ENCODE results near the gene RNF126. TPM values are rescaled to one million over a fixed set of nuclear protein-coding genes. Genes with fewer than 3 reads are reported as not detected.
"Not testable (repeated sequence)": the region's sequence is repeated elsewhere in the genome, so short reads cannot be mapped to it uniquely, and the experiment has no call there.

Gene RNF126
- total RNA-seq, 2 experiments from 2014 or later = 79.0 to 84.8 TPM

DNA sequence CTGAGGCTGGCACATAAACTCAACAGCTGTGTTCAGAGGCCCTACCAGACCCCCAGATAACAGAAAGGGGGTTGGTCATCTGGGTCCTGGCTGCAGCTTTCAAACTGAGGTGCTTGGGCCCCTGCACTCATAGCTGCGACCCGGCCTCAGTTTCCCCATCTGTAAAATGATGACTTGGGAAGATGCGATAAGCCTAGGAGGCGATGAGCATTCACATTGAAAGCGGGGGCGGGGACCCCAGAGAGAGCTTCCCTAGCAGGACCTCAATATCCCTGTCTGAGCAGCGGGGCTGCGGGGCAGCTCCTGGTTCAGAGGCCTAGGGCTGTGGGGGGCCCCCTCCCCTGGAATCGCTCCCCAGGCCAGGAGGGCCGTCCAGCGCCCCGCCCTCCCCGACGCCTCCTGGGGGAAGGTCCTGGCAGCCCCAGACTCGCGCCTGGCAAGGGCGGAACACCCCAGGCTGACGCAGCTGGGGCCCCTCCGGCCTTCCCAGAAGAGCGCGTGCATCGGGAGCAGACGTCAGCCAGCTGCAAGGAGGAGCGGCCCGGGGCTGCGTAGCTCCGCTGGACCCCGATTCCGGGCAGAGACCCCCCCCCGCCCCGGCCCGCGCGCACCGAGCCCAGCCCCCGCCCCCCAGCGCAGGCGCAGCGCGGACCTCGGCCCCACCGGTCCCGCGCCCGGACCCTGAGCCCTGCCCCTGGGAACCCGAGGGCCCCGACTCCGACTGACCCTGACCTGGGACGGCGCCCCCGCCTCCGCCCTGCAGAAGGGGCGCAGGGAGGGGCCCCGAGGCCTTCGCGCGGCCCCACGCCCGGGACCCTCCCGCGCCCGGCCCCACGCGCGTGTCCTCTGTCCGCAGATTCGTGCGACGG, 16.6 kb upstream of the RNF126 start:
- Mint-ChIP-seq H3K27ac (peak overlapping the region; percentile 30), H3K9me3 (no peaks in the 10 kb centered on the region), H3K4me1 (no peaks in the 10 kb centered on the region), H3K36me3 (no peaks in the 10 kb centered on the region), H3K27me3 (peaks cover 16% of the 10 kb centered on the region), H3K4me3 (peak overlapping the region; percentile 75)
- POLR2A ChIA-PET = interaction anchor here (0.5 to 2.4 kb wide), 5 partner anchors 16 to 173 kb away, joined by 3 to 21 read pairs (median 3); partner anchors contain the start of gene RNF126
- peak; percentile 63 for DNase-seq
- peak; percentile 1 for ATAC-seq (ENCODE audit: low read depth)

DNA sequence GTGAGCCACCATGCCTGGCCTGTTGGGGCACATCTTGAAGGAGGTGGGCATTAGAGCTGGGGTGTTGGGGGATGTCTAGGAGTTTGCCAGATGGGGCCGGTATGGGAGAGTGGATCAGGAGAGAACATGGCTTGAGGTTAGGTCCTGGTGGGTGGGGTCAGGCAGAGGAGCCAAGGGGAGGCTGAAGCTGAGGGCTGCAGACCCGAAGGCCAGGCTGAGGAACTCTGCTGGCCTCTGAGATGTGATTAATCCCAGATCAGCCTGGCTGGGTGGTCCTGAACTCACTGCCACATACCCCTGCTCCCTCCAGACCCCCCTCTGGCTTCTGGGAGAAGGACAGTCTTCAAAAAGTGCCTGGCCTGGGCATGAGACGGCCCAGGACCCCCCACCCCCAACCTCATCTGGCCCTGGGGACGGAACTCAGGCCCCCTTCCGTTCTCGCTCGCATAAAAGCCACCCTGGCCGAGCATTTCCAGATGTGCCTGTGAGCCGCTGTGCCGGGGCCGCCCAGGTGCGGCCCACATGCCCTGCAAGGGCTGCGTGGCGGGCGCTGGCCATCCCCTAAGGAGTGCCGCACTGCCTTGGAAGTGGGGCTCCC, 15.9 kb upstream of the RNF126 start:
- H3K27ac Mint-ChIP-seq = peak overlapping the region; percentile 30
- peak overlapping the region; percentile 75 for H3K4me3 Mint-ChIP-seq
- H3K36me3 Mint-ChIP-seq = no peaks in the 10 kb centered on the region
- ATAC-seq (ENCODE audit: low read depth) = no peak
- H3K4me1 Mint-ChIP-seq = no peaks in the 10 kb centered on the region
- H3K27me3 Mint-ChIP-seq = peaks cover 17% of the 10 kb centered on the region
- H3K9me3 Mint-ChIP-seq = no peaks in the 10 kb centered on the region
- POLR2A ChIA-PET = interaction anchor here (0.5 to 2.4 kb wide), 3 partner anchors 16 to 173 kb away, joined by 3 to 21 read pairs (median 3); partner anchors contain the start of gene RNF126
- no peak for DNase-seq

DNA sequence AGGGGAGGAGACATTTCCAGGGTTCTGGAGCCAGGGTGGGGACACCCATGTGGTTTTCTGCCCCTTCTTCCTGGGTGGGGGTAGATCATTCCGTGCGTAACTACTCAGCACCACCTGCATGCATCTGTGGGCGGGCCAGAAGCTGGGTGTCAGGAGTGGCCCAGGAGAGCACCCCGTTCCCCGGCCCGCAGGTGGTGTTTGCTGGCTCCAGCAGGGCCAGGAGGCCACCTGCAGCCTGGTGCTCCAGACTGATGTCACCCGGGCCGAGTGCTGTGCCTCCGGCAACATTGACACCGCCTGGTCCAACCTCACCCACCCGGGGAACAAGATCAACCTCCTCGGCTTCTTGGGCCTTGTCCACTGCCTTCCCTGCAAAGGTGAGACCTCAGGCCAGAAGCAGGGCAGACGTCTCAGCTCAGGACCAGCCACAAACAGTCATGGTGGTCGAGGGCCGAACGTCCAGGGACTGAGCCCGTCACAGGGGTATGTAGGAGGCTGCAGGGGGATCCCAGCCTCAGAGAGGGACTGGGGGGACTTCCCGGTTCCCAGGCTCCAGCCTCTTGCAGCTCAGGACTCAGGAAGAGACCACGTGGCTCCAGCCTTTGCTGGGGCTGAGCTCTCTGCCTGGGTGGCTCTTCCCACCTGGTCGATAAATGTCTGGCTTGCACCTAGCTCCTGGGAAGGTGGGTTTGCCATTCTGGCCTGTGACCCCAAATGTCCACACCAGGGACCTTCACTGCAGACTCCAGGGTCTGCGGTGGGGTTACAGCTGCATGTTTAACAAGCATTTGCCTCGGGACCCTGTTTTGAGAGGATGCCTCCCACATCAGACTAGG, 14.8 kb upstream of the RNF126 start:
- POLR2A ChIA-PET = interaction anchor here (2.0 kb wide), 1 partner anchor 15 kb away, joined by 7 read pairs; the partner anchor contains the start of gene RNF126
- no peak for DNase-seq
- no peak overlapping the region for H3K4me3 Mint-ChIP-seq

DNA sequence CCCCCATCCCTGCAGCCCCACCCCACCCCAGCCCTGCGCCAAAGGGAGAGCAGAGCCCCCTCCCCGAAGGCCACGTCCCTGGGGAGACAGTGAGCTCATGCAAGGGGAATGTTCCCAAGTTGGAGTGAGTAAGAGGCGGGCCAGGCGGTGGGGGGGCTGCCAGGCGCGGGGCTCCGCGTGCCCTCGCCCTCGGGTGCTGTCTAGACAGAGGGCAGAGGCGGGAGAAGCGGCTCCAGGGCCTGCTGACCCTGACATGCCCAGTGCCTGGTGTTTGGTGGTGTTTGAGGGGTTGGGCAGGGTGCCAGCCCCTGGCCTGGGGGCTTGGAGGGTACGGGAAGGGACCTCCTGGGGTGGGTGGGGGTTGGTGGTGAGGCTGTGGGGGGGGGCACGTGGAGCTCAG, 14.2 kb upstream of the RNF126 start:
- Mint-ChIP-seq H3K4me3 (no peak overlapping the region), H3K27ac (no peak overlapping the region), H3K4me1 (no peaks in the 10 kb centered on the region), H3K36me3 (no peaks in the 10 kb centered on the region), H3K27me3 (peaks cover 22% of the 10 kb centered on the region), H3K9me3 (no peaks in the 10 kb centered on the region)
- no peak for ATAC-seq (ENCODE audit: low read depth)
- POLR2A ChIA-PET = interaction anchor here (1.1 to 2.0 kb wide), 2 partner anchors 14 to 16 kb away, joined by 5 to 7 read pairs; partner anchors contain the start of gene RNF126
- DNase-seq = no peak

More for the DNA sequence above, 14.8 kb upstream of the RNF126 start:
- Mint-ChIP-seq H3K27ac (no peak overlapping the region), H3K36me3 (no peaks in the 10 kb centered on the region), H3K4me1 (no peaks in the 10 kb centered on the region), H3K27me3 (peaks cover 22% of the 10 kb centered on the region), H3K9me3 (no peaks in the 10 kb centered on the region)
- no peak for ATAC-seq (ENCODE audit: low read depth)

DNA sequence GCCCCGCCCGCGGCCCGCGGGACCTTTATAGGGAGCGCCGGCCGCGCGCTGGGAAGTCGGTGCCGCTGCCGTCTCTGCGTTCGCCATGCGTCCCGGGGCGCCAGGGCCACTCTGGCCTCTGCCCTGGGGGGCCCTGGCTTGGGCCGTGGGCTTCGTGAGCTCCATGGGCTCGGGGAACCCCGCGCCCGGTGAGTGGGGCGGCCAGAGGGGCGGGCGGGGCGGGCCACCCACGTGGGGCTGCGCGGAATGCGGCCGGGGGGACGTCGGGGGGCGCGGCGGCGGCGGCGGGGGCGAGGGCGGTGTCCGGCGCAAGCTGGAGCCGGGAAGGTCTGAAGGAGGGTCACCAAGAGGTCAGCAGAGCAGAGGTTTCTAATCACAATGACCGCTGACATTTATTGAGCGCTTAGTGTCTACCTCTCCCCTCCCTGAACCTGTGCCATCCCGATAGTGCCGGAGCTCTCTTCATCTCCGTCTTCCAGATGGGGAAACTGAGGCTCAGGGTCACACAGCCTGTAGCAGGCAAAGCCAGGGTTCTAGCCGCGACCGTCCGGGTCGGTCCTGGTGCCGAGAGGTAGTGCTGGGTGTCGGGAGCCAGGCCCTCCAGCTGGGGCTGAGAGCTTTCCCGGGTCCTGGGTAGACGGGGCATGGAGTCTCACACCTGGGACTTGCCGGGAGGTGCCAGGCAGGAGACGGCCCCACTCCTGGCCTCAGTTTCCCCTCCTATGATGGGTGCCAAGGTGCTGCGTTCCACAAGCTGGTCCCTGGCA, 13.5 kb upstream of the RNF126 start, which contains the start of gene FSTL3:
TSS of gene FSTL3 (plus strand) at position 54 of the 767 bp plus-strand sequence. CDS start at position 86, 32 bp downstream.
- Mint-ChIP-seq H3K9me3 (no peaks in the 10 kb centered on the region), H3K36me3 (no peaks in the 10 kb centered on the region), H3K27me3 (peaks cover 22% of the 10 kb centered on the region), H3K27ac (no peak within 1 kb of the TSS), H3K4me3 (no peak within 1 kb of the TSS), H3K4me1 (no peaks in the 10 kb centered on the region)
- ATAC-seq (ENCODE audit: low read depth) (no peak), DNase-seq (no peak)
- POLR2A ChIA-PET = interaction anchor here (1.1 to 2.0 kb wide), 2 partner anchors 13 to 16 kb away, joined by 5 to 7 read pairs; partner anchors contain the start of gene RNF126

DNA sequence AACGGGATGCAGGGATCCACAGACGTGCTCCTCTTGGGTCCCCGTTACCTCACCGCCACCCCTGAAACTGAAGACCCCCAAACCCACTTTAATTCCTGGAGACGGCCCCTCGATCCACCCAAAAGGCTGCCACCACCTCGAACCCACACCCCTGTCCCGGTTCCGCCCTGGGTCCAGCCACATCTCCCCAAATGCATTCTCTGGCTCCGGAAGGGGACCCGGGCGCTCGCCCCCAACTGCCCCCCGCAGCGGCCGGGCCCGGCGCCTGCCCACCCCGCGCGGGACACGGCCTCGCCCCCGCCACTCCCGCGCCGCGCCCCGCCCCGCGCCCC, 13.0 kb upstream of the RNF126 start:
- POLR2A ChIA-PET = interaction anchor here (1.1 to 1.3 kb wide), 2 partner anchors 15 to 594 kb away, joined by 3 to 5 read pairs; no protein-coding TSS in a partner anchor
- ATAC-seq (ENCODE audit: low read depth) (no peak), DNase-seq (no peak)
- Mint-ChIP-seq H3K27me3 (peaks cover 22% of the 10 kb centered on the region), H3K4me1 (no peaks in the 10 kb centered on the region), H3K9me3 (no peaks in the 10 kb centered on the region), H3K4me3 (no peak overlapping the region), H3K36me3 (no peaks in the 10 kb centered on the region), H3K27ac (no peak overlapping the region)

DNA sequence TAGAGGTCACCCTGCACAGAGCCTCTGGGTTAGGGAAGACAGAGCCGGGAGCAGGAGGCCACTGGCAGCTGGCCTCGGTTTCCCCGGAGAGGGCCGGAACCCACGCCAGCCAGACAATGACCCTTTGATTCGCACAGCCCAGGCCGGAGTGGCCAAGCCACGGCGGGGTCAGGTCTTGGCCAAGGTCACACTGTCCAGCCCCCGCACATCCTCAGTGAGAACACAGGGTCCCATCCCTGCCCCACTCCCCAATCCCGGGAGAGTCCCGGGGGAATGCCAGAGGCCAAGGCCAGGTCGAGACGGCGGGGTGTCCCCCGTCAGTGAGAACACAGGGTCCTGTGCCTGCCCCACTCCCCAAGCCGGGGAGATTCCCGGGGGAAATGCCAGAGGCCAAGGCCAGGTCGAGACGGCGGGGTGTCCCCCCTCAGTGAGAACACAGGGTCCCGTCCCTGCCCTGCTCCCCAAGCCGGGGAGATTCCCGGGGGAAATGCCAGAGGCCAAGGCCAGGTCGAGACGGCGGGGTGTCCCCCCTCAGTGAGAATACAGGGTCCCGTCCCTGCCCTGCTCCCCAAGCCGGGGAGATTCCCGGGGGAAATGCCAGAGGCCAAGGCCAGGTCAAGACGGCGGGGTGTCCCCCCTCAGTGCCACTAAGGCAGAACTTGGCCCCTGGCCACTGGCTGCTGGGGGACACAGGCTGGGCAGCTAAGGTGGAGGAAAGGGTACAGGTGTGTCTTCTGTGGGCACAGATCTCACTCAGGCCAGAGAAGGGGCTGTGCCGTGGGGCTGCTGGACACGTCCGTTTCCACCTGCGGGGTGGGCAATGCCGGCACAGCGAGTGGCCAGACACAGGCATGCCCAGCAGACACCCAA, 11.5 kb upstream of the RNF126 start:
- no peak overlapping the region for H3K4me3 Mint-ChIP-seq
- H3K4me1 Mint-ChIP-seq = no peaks in the 10 kb centered on the region
- ATAC-seq (ENCODE audit: low read depth) (no peak), DNase-seq (no peak)
- no peaks in the 10 kb centered on the region for H3K36me3 Mint-ChIP-seq
- POLR2A ChIA-PET = interaction anchor here (1.3 kb wide), 1 partner anchor 595 kb away, joined by 3 read pairs; no protein-coding TSS in a partner anchor
- no peaks in the 10 kb centered on the region for H3K9me3 Mint-ChIP-seq
- no peak overlapping the region for H3K27ac Mint-ChIP-seq
- H3K27me3 Mint-ChIP-seq = peaks cover 25% of the 10 kb centered on the region

DNA sequence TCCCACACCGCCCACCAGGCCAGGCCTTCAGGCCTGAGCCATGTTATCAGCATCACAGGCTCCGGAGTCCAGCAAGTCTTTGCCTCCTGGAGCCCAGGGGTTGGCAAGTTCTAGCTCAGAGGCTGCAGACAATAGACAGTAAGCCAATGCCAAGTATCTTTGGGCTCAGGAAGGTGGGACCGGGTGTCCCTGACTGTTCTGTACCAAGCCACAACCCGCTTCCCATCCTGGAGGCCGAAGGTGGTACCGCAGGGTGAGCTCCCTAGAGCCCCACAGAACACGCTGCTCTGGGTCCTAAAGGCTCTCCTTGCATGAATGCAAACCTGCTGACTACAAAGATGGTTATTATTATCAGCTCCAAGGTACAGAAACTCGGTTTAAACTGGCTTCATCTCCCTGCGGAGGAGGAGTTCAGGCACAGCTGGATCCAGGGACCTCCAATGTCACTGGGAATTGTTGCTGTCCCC, 7.6 kb upstream of the RNF126 start:
- DNase-seq (no peak), ATAC-seq (ENCODE audit: low read depth) (no peak)
- Mint-ChIP-seq H3K9me3 (no peaks in the 10 kb centered on the region), H3K4me3 (no peak overlapping the region), H3K4me1 (no peaks in the 10 kb centered on the region), H3K27me3 (peaks cover 30% of the 10 kb centered on the region), H3K36me3 (no peaks in the 10 kb centered on the region), H3K27ac (no peak overlapping the region)
- POLR2A ChIA-PET = no interaction called here

DNA sequence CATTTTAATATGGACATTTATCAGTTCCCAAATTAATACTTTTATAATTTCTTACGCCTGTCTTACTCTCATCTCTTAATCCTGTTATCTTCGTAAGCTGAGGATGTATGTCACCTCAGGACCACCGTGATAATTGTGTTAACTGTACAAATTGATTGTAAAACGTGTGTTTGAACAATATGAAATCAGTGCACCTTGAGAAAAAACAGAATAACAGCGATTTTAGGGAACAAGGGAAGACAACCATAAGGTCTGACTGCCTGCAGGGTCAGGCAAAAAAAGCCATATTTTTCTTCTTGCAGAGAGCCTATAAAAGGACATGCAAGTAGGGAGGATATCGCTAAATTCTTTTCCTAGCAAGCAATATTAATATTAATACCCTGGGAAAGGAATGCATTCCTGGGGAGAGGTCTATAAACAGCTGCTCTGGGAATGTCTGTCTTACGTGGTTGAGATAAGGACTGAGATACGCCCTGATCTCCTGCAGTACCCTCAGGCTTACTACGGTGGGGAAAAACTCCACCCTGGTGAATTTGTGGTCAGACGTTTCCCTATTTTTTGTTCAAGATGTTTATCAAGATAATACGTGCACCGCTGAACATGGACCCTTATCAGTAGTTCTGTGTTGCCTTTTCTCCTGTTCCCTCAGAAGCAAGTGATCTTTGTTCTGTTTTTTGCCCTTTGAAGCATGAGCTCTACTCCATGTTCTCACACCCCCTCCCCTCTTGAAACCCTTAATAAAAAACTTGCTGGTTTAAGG, 5.8 kb upstream of the RNF126 start:
- POLR2A ChIA-PET; ATAC-seq (ENCODE audit: low read depth); H3K36me3 Mint-ChIP-seq; H3K9me3 Mint-ChIP-seq; H3K27ac Mint-ChIP-seq; H3K4me3 Mint-ChIP-seq; H3K4me1 Mint-ChIP-seq; DNase-seq: not testable (repeated sequence)
- H3K27me3 Mint-ChIP-seq = peaks cover 20% of the 10 kb centered on the region

DNA sequence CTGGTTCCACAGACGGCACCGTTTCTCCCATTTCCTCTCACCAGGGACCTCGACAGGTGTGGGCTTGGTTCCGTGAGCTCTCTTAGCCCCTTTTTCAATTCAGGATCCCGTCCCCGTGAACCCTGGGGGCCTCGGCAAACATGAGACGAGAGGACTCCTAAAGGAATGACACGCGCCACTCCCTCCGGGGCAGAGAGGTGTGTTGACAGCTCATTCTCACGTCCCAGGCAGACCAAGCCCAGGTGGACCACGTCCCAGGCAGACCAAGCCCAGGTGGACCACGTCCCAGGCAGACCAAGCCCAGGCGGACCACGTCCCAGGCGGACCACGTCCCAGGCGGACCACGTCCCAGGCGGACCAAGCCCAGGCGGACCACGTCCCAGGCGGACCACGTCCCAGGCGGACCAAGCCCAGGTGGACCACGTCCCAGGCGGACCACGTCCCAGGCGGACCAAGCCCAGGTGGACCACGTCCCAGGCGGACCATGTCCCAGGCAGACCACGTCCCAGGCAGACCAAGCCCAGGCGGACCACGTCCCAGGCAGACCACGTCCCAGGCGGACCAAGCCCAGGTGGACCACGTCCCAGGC, 4.1 kb upstream of the RNF126 start:
- H3K27ac Mint-ChIP-seq; H3K9me3 Mint-ChIP-seq; POLR2A ChIA-PET; H3K36me3 Mint-ChIP-seq; H3K4me3 Mint-ChIP-seq; DNase-seq; ATAC-seq (ENCODE audit: low read depth): not testable (repeated sequence)
- H3K4me1 Mint-ChIP-seq = peaks cover 10% of the 10 kb centered on the region
- peaks cover 16% of the 10 kb centered on the region for H3K27me3 Mint-ChIP-seq
